Frontal cortex (tissue), 4 donors: ENCODE results near the gene PARP9. TPM values are rescaled to one million over a fixed set of nuclear protein-coding genes. Genes with fewer than 3 reads are reported as not detected.

Experiments
- DNase-seq, 2 donors: peaks; one replicate each; pipeline ENCODE4 v3.0.0; 2012; ENCODE audit warnings: low spot score in 2 of 2
- FAIRE-seq: peaks from 2 replicates; lab custom pipeline; 2012; peaks lifted over from hg19 to GRCh38; lab: Jason Lieb, UNC
- total RNA-seq: library from RNA; depleted of rRNA; stranded (reverse); fragments of >200 nt; gene quantifications from one replicate; pipeline ENCODE4 v1.2.3, GENCODE V29; 2014
- donor health status: control.
- donor health status: control.
- donor health status: control.

Gene PARP9
- total RNA-seq, result 4.1 TPM

DNA sequence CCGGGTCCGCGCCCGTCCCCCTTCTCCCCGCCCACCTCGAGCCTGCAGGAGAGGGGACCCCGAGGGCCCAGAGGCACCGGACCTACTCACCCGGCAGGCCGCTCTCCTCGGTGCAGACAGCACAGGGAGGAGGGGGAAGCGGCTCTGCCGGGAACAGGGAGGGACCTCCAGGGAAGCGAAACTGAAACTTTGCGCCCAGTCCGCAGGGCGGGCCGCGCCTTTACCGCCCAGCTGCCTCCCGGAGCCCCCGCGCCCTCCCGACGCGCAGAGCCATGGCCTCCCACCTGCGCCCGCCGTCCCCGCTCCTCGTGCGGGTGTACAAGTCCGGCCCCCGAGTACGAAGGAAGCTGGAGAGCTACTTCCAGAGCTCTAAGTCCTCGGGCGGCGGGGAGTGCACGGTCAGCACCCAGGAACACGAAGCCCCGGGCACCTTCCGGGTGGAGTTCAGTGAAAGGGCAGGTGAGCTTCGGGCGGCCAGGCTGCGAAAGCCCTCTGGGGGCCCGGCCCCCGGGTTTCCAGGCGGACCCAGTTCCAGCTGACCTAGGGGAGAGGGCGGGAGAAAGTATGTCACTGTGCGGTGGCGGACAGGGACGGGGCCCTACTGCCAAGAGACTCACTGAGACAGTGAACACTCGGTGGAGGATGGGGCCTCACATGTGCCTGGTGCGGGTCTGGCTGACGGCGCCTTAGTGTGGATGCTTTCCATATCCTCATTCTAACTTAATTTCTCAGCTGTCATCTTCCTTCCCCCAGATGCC, at the start of gene PARP9, which contains the start of gene DTX3L:
Gene PARP9, minus strand, starts transcription at position 146 of the 758 bp plus-strand sequence. CDS start 4,680 bp downstream, outside the sequence.
Gene DTX3L, plus strand, starts transcription at position 184 of the 758 bp plus-strand sequence. Its CDS starts 89 bp downstream, at position 273.
- FAIRE-seq (no peak), DNase-seq (peak; percentile 72 to 83)

DNA sequence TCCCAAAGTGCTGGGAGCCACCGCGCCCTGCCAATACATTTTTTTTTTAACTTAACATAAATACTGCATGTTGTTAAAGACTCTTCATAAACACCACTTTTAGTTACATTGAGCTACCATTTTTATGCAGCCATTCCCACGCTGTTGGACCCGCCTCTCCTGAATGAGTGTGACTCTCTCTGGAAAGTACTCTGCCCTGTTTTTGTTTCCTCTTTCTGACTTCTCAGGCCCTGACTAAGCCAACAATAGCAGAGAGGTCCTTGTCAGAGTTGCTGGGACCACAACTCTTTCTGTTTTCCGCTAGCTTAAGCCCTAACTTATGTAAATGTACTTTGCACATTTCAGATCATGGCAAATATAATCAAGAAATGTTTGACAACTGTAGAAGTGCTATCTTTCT, 48.6 kb upstream of the PARP9 start:
- DNase-seq, result no peak
- FAIRE-seq, result no peak

DNA sequence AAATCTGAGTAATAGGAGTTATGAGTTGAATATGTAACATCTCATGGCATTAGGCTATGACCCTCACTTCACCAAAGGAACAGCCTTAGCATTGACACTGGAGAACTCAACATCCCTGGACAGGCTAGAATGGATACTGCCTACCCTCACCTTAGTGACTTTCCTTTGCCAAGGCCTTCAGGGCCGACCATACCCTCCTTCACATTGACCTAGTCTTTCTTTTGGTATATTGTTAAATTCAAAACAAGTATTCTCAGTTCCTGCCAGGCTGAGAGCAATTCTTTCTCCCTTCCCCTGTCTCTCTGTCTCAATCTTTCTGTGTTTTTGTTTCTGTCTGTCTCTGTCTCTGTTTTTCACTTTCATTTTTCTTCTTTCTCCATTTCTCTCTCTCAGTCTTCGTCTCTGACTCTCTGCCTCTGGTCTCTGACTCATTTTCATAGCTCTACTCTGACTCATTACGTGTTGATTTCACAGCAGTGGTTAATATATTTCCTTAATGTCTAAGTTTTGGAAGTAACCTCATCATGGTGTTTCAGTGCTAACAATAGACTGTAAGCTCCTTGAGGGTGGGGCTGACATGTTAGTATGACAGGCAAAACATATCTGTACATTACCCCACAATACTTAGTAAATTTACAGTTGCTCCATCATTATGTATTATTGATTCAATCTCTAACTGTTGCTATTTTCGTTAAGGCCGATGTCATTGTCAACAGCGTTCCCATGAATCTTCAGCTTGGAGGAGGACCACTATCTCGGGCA, 45.9 kb upstream of the PARP9 start:
- FAIRE-seq (no peak), DNase-seq (no peak)

DNA sequence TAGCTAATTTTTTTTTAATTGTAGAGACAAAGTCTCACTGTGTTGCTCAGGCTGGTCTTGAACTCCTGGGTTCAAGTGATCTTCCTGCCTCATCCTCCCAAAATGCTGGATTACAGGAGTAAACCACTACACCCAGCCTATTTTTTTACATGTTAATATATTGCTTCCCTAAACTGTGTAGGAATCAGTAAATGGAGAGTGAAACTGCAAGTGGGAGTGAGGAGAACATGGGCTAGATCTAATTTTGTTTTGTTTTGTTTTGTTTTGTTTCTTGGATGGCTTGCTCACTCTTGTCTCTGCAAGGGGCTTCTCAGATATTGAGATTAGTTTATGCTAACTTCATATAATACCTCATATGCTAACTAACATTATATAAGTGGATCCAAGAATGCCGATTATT, 44.8 kb upstream of the PARP9 start:
- no peak for DNase-seq
- no peak for FAIRE-seq

DNA sequence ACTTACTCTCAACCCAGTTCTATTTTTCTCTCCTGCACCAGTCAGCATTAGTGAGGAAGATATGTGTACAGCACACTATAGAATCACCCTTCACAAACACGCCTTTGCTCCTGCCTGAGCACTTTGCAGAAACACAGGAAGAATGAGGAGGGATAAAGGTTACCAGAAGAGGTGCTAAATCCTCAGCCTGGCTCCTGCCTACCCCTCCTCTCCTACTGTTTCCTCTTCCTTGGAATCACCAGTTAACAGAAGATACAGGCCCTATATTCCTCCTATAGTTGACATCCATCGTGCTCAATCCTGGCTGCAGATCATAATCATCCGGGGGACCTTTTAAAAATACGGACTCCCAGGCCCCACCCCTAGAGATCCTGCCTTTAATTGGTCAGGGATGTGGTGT, 42.2 kb upstream of the PARP9 start:
- no peak for FAIRE-seq

DNA sequence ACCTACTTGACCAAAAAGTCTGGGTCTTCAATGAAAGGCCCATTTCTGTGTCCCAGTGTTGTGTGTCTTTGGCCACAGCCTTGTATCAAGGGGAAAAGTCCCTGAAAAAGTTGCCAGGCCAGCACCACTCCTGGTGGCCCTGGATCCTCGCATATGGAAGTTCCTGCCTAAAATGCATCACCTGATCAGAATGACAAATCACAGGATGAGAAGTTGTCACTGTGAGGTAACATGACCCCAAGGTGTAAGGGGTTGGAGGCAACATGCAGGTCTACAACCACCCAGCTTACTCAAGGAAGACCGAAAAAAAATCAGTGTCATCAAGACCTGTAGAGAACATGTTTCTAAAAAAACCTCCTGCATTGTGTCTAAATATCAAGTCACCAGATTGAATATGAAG, 39.0 kb upstream of the PARP9 start:
- DNase-seq (no peak), FAIRE-seq (no peak)

More for the DNA sequence above, 42.2 kb upstream of the PARP9 start:
- DNase-seq, result no peak

DNA sequence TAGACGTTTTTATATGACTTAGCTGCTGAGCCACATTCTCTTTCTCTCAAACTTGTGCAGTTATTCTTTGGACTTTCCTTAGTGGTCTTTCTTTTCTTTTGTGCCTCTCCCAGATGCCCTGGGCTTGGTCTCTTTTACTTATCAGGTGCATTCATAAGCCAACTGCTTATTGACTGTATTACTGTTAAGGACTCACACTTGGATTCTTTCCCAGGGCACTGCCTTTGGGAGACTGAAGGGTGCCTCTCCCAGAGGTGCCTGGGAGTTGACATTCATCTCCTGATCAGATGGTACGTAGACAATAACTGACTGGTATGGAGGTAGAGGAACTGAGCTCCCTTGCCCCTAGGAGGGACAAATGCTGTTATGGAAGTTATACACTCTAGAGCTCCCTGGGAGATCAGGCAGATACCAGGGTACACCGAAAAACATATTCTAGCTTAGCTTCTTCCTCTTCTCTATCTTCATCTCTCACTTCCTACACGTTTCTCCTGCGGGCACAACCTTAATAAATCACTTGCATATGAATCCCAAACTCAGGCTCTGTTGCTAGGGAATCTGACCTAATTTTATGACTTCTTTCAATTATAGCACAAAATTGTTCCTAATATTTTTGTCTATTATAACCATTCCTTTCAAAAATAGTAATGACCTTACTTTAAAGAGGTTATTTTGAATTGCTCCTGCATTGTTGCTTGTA, 38.1 kb upstream of the PARP9 start:
- FAIRE-seq, result no peak
- no peak for DNase-seq

DNA sequence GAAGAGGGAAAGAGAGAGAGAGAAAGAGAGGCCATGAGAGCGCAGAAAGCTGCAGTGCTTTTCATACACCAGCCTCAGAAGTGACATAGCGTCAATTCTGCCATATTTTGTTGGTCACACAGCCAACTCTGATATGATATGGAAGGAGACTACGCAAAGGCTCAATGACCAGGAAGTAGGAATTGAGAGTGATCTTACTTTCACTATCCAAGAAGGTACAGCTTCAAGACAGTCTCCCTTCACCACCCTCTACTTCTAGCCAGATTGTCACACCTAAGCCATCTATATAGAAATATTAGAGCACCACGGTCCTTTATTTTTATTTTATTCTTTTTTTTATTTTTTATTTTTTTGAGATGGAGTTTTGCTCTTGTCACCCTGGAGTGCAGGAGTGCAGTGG, 34.5 kb upstream of the PARP9 start:
- no peak for FAIRE-seq
- DNase-seq, result no peak

DNA sequence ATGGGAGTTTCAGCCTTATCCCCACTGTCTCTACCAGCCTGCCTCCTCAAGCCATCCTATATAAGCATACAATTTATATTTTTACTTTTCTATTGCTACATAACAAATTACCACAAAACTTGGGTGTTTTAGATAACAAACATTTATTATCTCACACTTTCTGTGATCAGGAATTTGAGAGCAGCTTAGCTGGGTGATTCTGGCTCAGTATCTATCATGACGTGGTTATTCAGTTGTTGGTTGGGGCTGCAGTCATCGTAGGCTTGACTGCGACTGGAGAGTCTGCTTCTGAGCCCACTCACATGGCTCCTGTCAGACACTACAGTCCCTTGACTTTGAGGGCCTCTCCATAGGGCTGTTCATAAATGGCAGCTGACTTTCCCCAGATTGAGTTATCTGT, 34.1 kb upstream of the PARP9 start:
- no peak for FAIRE-seq
- no peak for DNase-seq

DNA sequence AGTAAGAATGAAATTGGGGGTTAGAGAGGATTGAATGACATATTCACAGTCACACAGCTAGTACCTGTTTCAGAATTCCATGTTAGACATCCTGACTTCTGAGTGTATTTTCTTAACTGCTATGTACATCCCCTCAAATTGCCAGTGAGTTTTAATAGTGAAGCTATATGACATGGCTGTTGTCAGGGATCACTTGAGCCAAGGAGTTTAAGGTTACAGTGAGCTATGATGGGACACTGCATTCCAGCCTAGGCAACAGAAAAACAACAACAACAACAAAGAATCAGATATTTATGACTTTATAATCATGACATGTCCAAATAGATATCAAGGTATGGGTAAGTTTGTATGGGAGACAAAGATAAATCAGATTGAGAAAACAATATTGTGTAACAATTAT, 29.9 kb upstream of the PARP9 start:
- DNase-seq (no peak), FAIRE-seq (no peak)

DNA sequence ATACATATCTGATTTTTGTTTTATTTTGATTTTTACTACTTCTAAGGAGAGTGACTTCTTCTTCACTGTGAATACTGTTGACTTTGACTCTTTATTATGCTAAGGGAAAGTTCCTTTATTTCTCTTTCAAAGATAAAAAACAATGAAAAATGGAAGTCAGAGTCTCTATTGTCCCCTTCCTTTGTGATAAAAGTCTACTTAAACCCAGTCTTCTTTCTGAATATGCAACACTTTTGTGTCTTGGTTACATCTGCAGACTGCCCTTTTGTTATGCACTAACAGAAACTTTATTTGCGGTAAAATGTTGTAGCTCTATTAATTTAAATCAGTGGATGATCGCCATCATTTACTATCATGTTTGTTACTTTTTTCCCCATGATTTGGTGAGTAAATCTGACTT, 26.5 kb upstream of the PARP9 start:
- no peak for DNase-seq
- no peak for FAIRE-seq

DNA sequence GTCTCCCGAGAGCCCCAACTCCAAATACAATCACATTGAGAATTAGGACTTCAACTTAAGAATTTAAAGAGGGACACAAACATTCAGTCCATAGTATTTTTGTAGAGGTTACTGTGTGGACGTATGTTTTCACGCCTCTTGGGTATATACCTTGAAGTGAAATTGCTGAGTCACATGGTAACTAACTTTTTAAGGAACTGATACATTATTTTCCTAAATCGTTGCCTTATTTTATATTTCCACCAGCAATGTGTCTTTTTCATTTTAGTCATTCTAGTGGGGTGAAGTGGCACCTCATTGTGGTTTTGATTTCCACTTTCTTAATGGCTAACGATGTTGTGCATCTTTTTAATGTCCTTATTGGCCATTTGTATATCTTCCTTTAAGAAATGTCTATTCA, 25.2 kb upstream of the PARP9 start:
- DNase-seq, result no peak
- FAIRE-seq, result no peak

DNA sequence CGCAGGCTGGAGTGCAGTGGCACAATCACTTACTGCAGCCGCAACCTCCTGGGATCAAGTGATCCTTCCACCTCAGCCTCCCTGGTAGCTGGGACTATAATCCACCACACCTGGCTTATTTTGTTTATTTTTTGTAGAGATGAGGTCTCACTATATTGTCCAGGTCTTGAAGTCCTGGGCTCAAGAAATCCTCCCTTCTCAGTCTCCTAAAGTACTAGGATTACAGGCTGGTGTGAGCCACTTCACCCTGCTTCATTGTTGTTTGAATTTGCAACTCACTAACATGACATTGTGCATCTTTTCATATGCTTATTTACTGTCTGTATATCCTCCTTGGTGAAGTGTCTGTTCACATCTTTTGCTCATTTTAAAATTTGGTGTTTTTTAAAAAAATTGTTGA, 23.5 kb upstream of the PARP9 start:
- DNase-seq (no peak), FAIRE-seq (no peak)

DNA sequence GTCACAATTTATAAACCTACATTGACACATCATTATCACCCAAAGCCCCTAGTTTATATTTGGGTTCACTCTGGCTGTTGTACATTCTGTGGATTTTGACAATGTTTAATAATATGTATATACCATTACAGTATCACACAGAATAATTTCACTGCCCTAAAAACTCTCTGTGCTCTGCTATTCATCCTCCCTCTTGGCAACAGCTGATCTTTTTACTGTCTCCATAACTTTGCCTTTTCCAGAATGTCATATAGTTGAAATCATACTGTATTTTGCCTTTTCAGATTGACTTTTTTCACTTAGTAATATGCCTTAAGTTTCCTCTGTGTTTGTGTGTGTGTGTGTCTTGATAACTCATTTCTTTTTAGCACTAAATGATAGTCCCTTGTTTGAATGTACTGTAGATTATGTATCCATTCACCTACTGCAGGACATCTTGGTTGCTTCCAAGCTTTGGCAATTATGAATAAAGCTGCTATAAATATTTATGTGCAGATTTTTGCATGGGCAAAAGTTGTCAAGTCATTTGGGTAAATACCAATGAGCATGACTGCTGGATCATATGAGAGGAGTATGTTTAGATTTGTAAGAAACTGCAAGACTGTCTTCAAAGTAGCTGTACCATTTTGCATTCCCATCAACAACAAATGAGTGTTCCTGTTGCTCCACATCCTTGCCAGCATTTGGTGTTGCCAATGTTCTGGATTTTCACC, 22.8 kb upstream of the PARP9 start:
- no peak for DNase-seq
- FAIRE-seq, result no peak

DNA sequence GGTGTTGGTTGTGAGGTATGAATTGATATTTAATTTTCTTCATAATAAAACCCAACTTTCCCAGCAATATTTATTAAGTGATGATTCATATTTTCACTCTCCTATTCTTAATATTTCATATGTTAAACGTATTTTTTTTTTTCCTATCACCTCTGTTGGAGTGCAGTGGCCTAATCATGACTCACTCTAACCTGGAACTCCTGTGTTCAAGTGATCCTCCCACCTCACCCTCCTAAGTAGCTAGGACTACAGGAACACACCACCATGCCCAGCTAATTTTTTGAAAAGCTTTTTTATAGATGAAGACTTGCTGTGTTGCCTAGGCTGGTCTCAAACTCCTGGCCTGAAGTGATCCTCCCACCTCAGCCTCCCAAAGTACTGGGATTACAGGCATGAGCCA, 22.0 kb upstream of the PARP9 start:
- no peak for FAIRE-seq
- no peak for DNase-seq

DNA sequence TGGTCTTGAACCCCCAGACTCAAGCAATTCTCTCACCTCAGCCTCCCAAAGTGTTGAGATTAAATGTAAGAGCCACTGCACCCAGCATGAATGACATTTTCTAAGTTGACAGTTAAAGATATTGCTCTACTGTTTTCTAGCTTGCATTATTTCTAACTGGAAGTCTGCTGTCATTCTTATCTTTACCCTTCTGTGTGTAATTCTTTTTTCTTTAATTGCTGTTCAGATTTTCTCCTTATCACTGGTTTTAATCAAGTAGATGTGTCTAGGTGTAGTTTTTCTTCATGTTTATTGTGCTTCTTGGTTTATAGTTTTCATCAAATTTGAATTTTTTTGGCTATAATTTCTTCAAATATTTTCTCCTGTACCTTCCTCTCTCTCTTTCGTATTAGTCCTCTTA, 18.3 kb upstream of the PARP9 start:
- DNase-seq (no peak), FAIRE-seq (no peak)

DNA sequence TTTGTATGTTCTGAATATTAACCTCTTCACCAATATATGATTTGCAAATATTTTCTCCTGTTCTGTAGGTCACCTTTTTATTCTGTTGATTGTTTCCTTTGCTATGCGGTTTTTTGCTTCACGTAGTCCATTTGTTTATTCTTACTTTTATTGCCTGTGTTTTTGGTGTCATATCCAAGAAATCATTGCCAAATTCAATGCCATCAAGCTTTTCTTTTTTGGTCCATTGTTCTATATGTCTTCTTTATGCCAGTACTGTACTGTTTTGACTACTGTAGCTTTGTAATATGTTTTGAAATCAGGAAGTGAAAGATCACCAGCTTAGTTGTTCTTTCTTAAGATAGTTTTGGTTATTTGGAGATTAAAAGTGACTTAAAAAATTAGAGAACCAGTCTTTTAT, 17.5 kb upstream of the PARP9 start:
- no peak for FAIRE-seq
- no peak for DNase-seq

DNA sequence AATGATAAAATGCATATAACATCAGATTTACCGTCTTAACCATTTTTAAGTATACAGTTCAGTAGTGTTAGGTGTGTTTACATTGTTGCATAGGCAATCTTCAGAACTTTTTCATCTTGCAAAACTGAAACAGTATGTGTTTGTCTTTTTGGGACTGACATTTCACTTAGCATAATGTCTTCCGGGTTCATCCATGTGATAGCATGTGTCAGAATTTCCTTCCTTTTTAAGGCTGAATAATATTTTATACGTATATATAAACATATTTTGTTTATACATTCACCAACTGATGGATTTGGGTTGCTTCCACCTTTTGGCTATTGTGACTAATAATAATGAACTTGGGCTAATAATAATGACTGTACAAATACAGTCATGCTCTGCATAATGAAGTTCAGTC, 16.4 kb upstream of the PARP9 start:
- DNase-seq, result no peak
- FAIRE-seq, result no peak

DNA sequence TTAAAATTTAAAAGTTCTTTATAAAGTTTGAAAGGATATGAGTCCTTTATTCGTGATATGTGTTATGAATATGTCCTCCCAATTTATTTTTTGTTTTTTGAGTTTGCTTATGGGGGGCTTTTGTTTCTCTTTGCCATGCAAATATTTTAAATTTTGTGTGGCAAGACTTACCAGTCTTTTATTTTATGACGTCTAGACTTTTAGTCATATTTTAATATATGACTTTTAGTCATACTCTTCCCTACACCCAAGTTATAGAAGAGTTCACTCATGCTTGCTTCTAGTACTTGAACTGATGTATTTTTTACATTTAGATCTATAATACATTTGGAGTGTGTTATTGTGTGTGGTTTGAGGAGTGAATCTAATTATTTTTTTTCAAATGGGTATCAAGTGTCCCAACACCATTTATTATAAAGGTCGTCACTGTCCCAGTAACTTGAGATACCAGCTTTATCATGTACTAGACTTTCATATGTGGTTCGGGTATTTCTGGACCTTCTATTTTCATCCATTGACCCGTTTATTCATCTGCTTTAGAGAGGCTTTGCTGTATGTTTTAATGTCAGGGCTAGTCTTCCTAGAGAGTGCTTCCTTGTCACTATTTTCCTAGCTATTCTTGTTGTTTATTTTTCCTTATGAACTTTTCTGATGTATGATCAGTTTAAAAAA, 14.1 kb upstream of the PARP9 start:
- FAIRE-seq (no peak), DNase-seq (no peak)
